ENCODE measurements around the gene LIAS. TPM values are rescaled to one million over a fixed set of nuclear protein-coding genes. Genes with fewer than 3 reads are reported as not detected.

Gene LIAS
- total and polyA plus RNA-seq, 2 of the 13 experiments (the other 11 are each of a cell fraction or from before 2014, with no cell fraction given): 16.0 to 16.6 TPM

GRCh38 chr4:39527296-39528060, 68.6 kb downstream of the LIAS start, which contains the start of gene UGDH (continued):
- peak in 1 of 2 experiments; percentile 85; a peak in 3 of 4 replicates for TF ChIP-seq REST (IDR thresholded peaks at IDR 0.05; ENCODE audit: borderline replicate concordance in 1 of 2, low read depth in 1 of 2, low read length in 2 of 2)
- peak; percentile 66; the same call in 1 of the 2 replicates for TF ChIP-seq ZNF460 (CRISPR knock-in tag; IDR thresholded peaks at IDR 0.05; ENCODE audit: borderline replicate concordance)
- peak; percentile 71 for TF ChIP-seq TAF15 (IDR thresholded peaks at IDR 0.05; ENCODE audit: low read depth, low read length, poor library complexity, severe bottlenecking)
- peak; percentile 30 for TF ChIP-seq CC2D1A (CRISPR knock-in tag; IDR thresholded peaks at IDR 0.05)
- 0 out of 2 replicates have a peak, but pooled peaks have one; percentile 58 for TF ChIP-seq ZSCAN29 (CRISPR knock-in tag; conservative IDR thresholded peaks at IDR 0.05)
- peak; percentile 96 for TF ChIP-seq POGK (CRISPR knock-in tag; conservative IDR thresholded peaks at IDR 0.05)
- TF ChIP-seq ZNF543 (CRISPR knock-in tag; IDR thresholded peaks at IDR 0.05): no peak; the same call in 1 of the 2 replicates
- peak; percentile 89; the same call in 1 of the 2 replicates for TF ChIP-seq TFAP4 (IDR thresholded peaks at IDR 0.05; ENCODE audit: borderline replicate concordance, low read depth)
- TF ChIP-seq PAXIP1 (CRISPR knock-in tag; conservative IDR thresholded peaks at IDR 0.05): peak; percentile 88
- 0 out of 2 replicates have a peak, but pooled peaks have one; percentile 42 for TF ChIP-seq TP53 (CRISPR knock-in tag; conservative IDR thresholded peaks at IDR 0.05)
- 0 out of 2 replicates have a peak, but pooled peaks have one; percentile 62 for TF ChIP-seq ZFYVE20 (CRISPR knock-in tag; IDR thresholded peaks at IDR 0.05; ENCODE audit: borderline replicate concordance, low read depth)
- no peak for TF ChIP-seq SNRNP70 (IDR thresholded peaks at IDR 0.05; ENCODE audit: low read depth, low read length)
- TF ChIP-seq NR3C1 (CRISPR knock-in tag; IDR thresholded peaks at IDR 0.05): no peak
- 0 out of 2 replicates have a peak, but pooled peaks have one; percentile 2 for TF ChIP-seq CREB3 (CRISPR knock-in tag; IDR thresholded peaks at IDR 0.05)
- peak; percentile 61; the same call in 1 of the 2 replicates for TF ChIP-seq ATF3 (CRISPR knock-in tag; IDR thresholded peaks at IDR 0.05)

Data from HepG2 (cell line).